HG03442 (cell line): ENCODE data around the gene RRP9.
"Not testable (repeated sequence)": the region's sequence is repeated elsewhere in the genome, so short reads cannot be mapped to it uniquely, and the experiment has no call there.

ENCODE experiments used
- ATAC-seq: cut with Tn5 transposase; IDR thresholded peaks from one replicate; pipeline ENCODE4 v1.9.1; 2021; ENCODE audit warnings: mild to moderate bottlenecking, moderate library complexity; ENCODE audit not compliant: unreplicated experiment

Gene RRP9

GRCh38 chr3:51927061-51927977, 14.4 kb downstream of the RRP9 start:
- no peak for ATAC-seq

- no peak for ATAC-seq
Observed at GRCh38 chr3:51921081-51921578, 20.6 kb downstream of the RRP9 start.

GRCh38 chr3:51916418-51916817, 25.3 kb downstream of the RRP9 start:
- ATAC-seq: no peak

GRCh38 chr3:51908026-51908425, 33.7 kb downstream of the RRP9 start:
- no peak for ATAC-seq

- ATAC-seq: no peak
Observed at GRCh38 chr3:51904034-51904823, 37.5 kb downstream of the RRP9 start.

GRCh38 chr3:51902361-51902760, 39.3 kb downstream of the RRP9 start:
- not testable (repeated sequence) for ATAC-seq

GRCh38 chr3:51900043-51900442, 41.7 kb downstream of the RRP9 start:
- not testable (repeated sequence) for ATAC-seq

GRCh38 chr3:51897391-51897790, 44.3 kb downstream of the RRP9 start:
- no peak for ATAC-seq

GRCh38 chr3:51896607-51897305, 44.9 kb downstream of the RRP9 start:
- no peak for ATAC-seq

GRCh38 chr3:51894939-51895338, 46.8 kb downstream of the RRP9 start:
- no peak for ATAC-seq

GRCh38 chr3:51894391-51894790, 47.3 kb downstream of the RRP9 start:
- ATAC-seq: no peak

GRCh38 chr3:51891242-51892039, 50.3 kb downstream of the RRP9 start:
- ATAC-seq: no peak

- ATAC-seq: no peak
Observed at GRCh38 chr3:51888463-51889105, 53.1 kb downstream of the RRP9 start.

- ATAC-seq: no peak
Observed at GRCh38 chr3:51887620-51888019, 54.1 kb downstream of the RRP9 start.

- ATAC-seq: no peak
Observed at GRCh38 chr3:51886447-51886846, 55.3 kb downstream of the RRP9 start.
